HCT116 (cell line): ENCODE measurements around the gene ESYT3.

Source experiments
- CTCF ChIP-seq, 3 experiments: fragments of 200-600 bp in 1 of 3; sonication (generic) in 1 of 3; IDR thresholded peaks in 2 of 3; conservative IDR thresholded peaks in 1 of 3; 2 replicates each; pipeline ENCODE4 v1.5.1; 2012 to 2017; ENCODE audit warnings: low read depth in 2 of 3, low read length in 2 of 3, antibody characterized with exemption in 1 of 3, borderline replicate concordance in 1 of 3, control low read depth in 1 of 3, mild to moderate bottlenecking in 1 of 3, mixed read lengths in 1 of 3, mixed run types in 1 of 3, moderate library complexity in 1 of 3; ENCODE audit not compliant: insufficient read depth in 1 of 3
- JUND ChIP-seq: IDR thresholded peaks from 2 replicates; pipeline ENCODE4 v1.6.1; 2012
- POLR2A ChIP-seq: IDR thresholded peaks from 2 replicates; pipeline ENCODE4 v1.7.0; 2011; ENCODE audit warnings: borderline replicate concordance; ENCODE audit not compliant: insufficient read depth, insufficient read length; ENCODE audit errors: extremely low read depth
- RAD21 ChIP-seq: IDR thresholded peaks from 2 replicates; pipeline ENCODE4 v1.6.1; 2012; ENCODE audit warnings: low read depth, mild to moderate bottlenecking
- REST ChIP-seq: IDR thresholded peaks from 2 replicates; pipeline ENCODE4 v1.6.1; 2012; ENCODE audit warnings: low read depth
- TCF7L2 ChIP-seq: IDR thresholded peaks from 2 replicates; pipeline ENCODE4 v1.7.0; 2011; ENCODE audit warnings: borderline replicate concordance, inconsistent platforms; ENCODE audit not compliant: insufficient read depth, insufficient read length; ENCODE audit errors: extremely low read depth
- YY1 ChIP-seq: IDR thresholded peaks from 2 replicates; pipeline ENCODE4 v1.6.1; 2011; ENCODE audit warnings: low read length, low read depth, moderate library complexity, mild to moderate bottlenecking; ENCODE audit not compliant: insufficient replicate concordance; ENCODE audit errors: extremely low read depth
- ZNF274 ChIP-seq: fragments of 200-500 bp; sonication (Bioruptor generic); IDR thresholded peaks from 2 replicates; pipeline ENCODE4 v1.6.1; 2014; ENCODE audit warnings: mild to moderate bottlenecking, low read depth, low read length, inconsistent platforms

GRCh38 chr3:138471481-138471880 lies 37.1 kb downstream of the ESYT3 start:
- no peak for TF ChIP-seq CTCF (IDR thresholded peaks at IDR 0.05 in 2 of 3, conservative IDR thresholded peaks at IDR 0.05 in 1 of 3; ENCODE audit: borderline replicate concordance in 1 of 3, insufficient read depth in 1 of 3, low read depth in 2 of 3, low read length in 2 of 3)
- TF ChIP-seq JUND: no peak
- TF ChIP-seq RAD21: no peak
- TF ChIP-seq ZNF274: no peak
- TF ChIP-seq POLR2A: no peak
- TF ChIP-seq YY1: no peak
- TF ChIP-seq REST: no peak
- no peak for TF ChIP-seq TCF7L2
